ENCODE results near the gene LUC7L3. TPM values are rescaled to one million over a fixed set of nuclear protein-coding genes. Genes with fewer than 3 reads are reported as not detected.

LUC7L3 gene
- total and polyA plus RNA-seq, 8 donors: 76.1 to 831 (median 643) TPM

DNA sequence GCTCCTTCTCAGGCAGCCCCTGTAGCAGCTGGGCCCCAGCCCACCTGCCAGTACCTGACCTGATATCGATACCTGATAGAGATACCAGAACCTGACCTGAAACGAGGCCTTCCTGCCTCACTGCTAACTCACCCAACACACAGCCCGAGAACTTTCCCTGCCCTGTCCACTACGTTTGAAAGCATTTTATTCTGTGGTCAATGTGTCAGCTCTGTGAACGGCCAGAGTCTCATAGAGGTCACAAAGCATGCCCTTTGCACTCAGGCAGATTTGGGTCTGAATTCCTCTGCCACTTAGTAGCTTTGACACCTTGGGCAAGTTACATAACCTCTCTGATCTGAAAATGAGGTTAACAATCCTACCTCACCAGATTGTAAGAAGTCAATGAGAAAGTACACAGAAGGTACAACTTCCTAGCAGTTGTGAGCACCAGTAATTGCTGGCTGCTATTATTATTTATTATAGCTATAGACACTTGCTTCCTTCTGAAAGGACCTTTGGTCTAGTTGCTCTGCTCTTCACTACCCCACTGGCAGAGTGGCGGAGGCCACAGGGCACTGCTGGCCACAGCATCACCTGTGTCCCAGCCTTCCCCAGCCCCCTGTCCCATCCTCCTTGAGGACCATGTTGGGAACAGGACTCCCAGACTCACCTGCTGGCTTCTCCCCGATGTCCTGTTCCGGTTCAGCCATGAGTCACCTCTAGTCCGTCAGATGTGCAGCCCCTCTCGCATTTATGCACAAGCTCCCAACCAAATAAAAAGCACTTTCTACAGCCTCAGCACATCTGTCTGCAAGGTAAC lies 47.0 kb downstream of the LUC7L3 start:
- H3K9me3 ChIP-seq: no peaks in the 10 kb centered on the region
- H3K4me1 ChIP-seq: peaks cover 0 to 15% of the 10 kb centered on the region in 2 donors
- ATAC-seq (no peak), DNase-seq (no peak)
- TF ChIP-seq CTCF (IDR thresholded peaks at IDR 0.05): no peak
- H3K4me3 ChIP-seq: no peak overlapping the region
- no peak overlapping the region for H3K27ac ChIP-seq
- intact Hi-C loops (cut with DNase I): no loop called here
- no peaks in the 10 kb centered on the region for H3K27me3 ChIP-seq
- H3K36me3 ChIP-seq: no peaks in the 10 kb centered on the region

DNA sequence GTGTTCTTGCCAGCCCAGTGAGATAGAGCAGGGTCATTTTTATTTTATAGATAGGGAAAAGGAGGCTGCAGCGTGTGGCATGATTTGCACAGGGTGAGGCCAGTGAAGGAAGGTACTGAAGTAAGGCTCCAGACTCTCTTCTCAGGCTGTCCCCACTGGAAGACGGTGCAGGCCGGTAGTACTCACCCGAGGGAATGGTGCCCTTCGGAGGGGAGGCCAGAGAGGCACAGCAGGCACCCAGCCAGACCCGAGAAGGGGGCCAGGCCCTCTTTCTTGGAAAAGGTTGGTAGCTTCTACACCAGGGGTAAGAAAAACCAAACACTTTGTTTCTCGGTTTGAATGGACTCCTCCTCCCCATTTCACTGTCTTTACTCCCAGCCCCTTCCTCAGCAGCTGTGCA lies 47.6 kb downstream of the LUC7L3 start:
- Histone ChIP-seq H3K36me3 (no peaks in the 10 kb centered on the region), H3K9me3 (no peaks in the 10 kb centered on the region), H3K27me3 (no peaks in the 10 kb centered on the region), H3K4me3 (no peak overlapping the region), H3K4me1 (peaks cover 0 to 15% of the 10 kb centered on the region in 2 donors), H3K27ac (no peak overlapping the region)
- no peak for TF ChIP-seq CTCF (IDR thresholded peaks at IDR 0.05)
- ATAC-seq (no peak), DNase-seq (no peak)
- intact Hi-C loops (cut with DNase I): no loop called here

DNA sequence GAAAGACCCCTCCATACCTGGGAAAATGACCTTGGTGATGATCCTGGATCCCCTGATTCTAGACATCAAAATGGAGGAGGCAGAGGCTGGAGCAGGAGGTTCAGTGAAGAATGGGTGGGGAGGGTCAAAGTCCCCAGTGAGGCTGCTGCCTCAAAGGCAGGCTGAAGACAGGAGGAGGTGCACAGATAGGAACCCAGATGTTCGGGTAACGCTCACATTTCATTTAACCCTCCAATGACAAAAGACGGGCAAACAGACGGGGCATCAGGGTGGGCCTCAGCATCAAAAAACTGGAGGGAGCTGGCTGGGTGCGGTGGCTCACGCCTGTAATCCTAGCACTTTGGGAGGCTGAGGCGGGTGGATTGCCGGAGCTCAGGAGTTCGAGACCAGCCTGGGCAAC lies 48.0 kb downstream of the LUC7L3 start, which contains the start of gene ANKRD40CL:
Gene ANKRD40CL (minus strand): TSS at position 73 of the 400 bp plus-strand sequence. CDS start 605 bp downstream, outside the sequence.
- DNase-seq: no peak
- no peak for ATAC-seq

GRCh38 chr17:50768346-50768761 lies 49.0 kb downstream of the LUC7L3 start:
- Histone ChIP-seq H3K36me3 (no peaks in the 10 kb centered on the region), H3K9me3 (no peaks in the 10 kb centered on the region), H3K27me3 (no peaks in the 10 kb centered on the region), H3K4me1 (peaks cover 0 to 14% of the 10 kb centered on the region in 2 donors), H3K27ac (no peak overlapping the region), H3K4me3 (no peak overlapping the region)
- intact Hi-C loops (cut with DNase I): no loop called here
- peak; percentile 79 for ATAC-seq
- DNase-seq: peak in 1 of 4 donors; percentile 73
- no peak for TF ChIP-seq CTCF (IDR thresholded peaks at IDR 0.05)

More for the DNA sequence above, 48.0 kb downstream of the LUC7L3 start, which contains the start of gene ANKRD40CL:
- H3K4me3 ChIP-seq: no peak within 1 kb of the TSS
- H3K27me3 ChIP-seq: no peaks in the 10 kb centered on the region
- H3K9me3 ChIP-seq: no peaks in the 10 kb centered on the region
- peaks cover 0 to 15% of the 10 kb centered on the region in 2 donors for H3K4me1 ChIP-seq
- no peak for TF ChIP-seq CTCF (IDR thresholded peaks at IDR 0.05)
- intact Hi-C loops (cut with DNase I): no loop called here
- H3K27ac ChIP-seq: no peak within 1 kb of the TSS
- no peaks in the 10 kb centered on the region for H3K36me3 ChIP-seq

- no peak for DNase-seq
- no peaks in the 10 kb centered on the region for H3K27me3 ChIP-seq
- no peak overlapping the region for H3K4me3 ChIP-seq
- no peak for TF ChIP-seq CTCF (IDR thresholded peaks at IDR 0.05)
- H3K4me1 ChIP-seq: peaks cover 0 to 10% of the 10 kb centered on the region in 2 donors
- H3K27ac ChIP-seq: no peak overlapping the region
- H3K9me3 ChIP-seq: no peaks in the 10 kb centered on the region
- H3K36me3 ChIP-seq: no peaks in the 10 kb centered on the region
- ATAC-seq: no peak
- intact Hi-C loops (cut with DNase I): no loop called here
Observed at GRCh38 chr17:50769884-50770283, 50.5 kb downstream of the LUC7L3 start.
